ENCODE results near the gene SIRT6.
"Not testable (repeated sequence)": the region's sequence is repeated elsewhere in the genome, so short reads cannot be mapped to it uniquely, and the experiment has no call there.

Gene SIRT6

DNA sequence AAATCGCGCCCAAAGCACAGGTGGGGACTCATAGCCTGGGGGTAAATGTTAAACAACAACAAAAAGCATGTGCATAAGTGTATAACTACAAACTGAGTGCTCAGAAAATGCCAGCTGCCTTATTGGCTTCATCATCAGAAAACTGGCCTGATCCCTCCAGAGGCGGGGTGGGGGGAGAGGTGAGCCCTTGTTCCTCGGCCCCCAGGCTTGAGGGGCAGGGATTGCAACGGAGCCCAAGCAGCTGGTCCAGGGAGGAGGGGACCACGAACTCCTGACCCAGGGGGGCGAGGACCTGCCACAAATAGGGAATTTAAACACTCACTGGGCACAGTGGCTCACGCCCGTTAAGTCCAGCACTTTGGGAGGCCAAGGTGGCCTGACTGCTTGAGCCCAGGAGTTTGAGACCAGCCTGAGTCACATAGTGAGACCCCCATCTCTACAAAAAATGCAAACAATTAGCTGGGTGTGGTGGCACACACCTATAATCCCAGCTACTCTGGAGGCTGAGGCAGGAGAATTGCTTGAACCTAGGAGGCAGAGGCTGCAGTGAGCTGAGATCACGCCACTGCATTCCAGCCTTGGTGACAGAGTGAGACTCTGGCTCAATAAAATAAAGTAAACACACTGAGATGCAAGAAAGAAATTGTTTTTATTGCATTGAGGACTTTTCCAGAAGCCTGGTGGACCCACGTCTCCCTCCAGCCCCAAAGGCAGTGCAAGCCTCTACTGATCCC is 8.7 kb downstream of the SIRT6 start:
- DNase-seq, result no peak

DNA sequence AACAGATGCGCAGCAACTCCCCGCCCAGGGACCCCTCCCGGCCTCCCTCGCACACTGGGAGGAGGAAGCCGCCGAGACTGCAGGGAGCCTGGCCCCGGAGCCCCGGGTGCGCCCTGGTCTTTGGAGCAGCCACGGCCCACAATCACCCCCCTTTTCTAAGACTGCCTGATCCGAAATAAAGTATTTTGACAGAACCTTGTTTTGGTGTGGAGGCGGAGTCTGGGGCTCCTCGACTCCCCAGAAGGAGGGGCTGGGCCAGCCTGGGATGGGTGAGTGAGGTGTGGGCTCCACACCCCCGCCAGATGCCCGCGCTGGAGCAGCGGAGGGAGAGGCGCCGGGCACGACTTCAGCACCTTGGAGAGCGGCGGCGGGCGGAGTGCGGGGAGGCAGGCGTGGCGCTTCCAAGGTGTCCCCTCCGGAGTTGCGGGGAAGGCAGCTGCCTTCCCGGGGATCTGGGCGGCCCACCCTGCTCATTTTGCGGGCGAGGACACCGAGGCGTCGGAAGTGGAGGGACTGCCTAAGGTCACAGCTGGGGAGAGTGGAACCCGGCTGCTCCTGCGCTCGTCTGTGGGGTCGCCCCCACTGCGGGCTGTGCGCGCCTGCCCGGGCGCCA is 9.4 kb downstream of the SIRT6 start:
- no peak for DNase-seq

DNA sequence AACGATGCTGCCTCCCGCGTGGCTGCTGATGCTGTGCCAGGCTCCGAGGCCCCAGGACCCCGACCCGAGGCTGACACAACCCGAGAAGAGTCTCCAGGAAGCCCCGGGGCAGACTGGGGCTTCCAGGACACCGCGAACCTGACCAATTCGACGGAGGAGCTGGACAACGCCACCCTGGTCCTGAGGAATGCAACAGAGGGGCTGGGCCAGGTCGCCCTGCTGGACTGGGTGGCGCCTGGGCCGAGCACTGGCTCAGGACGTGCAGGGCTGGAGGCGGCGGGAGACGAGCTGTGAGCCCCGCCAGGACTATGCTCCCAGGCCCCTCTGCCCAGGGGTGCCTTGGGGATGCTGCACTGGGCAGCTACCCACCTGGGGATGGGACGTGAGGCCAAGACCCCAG is 10.7 kb downstream of the SIRT6 start:
- no peak for DNase-seq

DNA sequence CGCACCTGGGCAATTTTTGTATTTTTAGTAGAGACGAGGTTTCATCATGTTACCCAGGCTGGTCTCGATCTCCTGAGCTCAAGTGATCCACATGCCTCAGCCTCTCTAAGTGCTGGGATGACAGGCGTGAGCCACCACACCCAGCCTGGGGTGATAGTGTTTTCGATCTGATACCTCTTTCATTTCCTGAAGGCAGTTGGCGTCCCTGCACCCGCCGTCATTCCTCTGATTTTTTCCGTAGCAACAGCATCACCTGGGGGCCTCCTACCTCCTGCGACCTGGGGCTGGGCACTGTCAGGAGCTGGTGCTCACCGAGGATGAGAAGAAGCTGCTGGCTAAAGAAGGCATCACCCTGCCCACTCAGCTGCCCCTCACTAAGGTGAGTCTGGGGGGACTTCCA is 18.1 kb downstream of the SIRT6 start:
- no peak for DNase-seq

DNA sequence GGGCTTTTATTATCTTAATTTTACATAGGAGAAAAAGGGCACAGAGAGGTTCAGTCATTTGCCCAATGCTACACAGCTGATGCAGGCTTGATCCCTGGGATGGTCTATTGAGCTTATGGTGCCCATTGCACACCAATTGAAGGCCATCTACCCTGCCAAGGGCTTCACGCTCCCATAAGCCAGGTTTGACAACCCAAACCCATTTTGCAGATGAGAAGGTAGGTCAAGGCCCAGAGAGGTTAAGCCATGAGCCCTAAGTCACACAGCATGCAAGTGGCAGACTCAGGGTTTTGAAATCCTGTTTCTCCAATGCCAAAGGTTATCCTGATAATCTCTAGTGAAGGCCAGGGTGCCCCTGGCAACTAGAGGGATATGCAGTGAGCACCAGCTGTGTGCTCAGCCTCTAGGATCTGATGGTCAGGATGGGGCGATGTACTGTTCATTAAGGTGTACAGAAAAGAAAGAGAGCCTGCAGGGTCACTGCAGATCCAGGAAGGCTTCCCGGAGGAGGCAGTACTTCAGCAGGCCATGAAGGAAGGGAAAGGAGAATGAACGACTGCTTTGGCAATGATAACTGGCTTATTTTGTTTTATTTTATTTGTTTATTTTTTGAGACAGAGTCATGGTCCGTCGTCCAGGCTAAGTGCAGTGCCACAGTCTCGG is 20.8 kb downstream of the SIRT6 start:
- DNase-seq, result no peak

DNA sequence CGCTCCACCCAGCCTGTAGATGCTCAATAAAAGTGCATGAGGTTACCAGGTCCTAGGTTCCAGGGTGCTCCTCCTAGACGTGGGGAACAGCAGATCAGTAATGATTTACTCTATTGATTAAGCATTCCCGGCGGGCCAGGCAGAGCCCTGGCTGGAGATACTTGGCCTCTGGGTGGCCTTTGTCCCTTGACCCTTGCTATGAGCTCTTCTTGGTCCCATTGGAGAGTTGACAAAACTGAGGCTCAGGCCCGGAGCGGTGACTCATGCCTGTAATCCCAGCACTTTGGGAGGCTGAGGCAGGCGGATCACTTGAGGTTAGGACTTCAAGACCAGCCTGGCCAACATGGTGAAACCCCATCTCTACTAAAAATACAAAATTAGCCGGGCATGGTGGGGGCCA is 24.4 kb downstream of the SIRT6 start:
- DNase-seq, result not testable (repeated sequence)

- DNase-seq, result no peak
These were observed 25.2 kb downstream of the SIRT6 start for GRCh38 chr19:4157164-4157563.

GRCh38 chr19:4154571-4155312 is 27.6 kb downstream of the SIRT6 start:
- no peak for DNase-seq

- no peak for DNase-seq
These were observed 29.9 kb downstream of the SIRT6 start for GRCh38 chr19:4152241-4152998.

DNA sequence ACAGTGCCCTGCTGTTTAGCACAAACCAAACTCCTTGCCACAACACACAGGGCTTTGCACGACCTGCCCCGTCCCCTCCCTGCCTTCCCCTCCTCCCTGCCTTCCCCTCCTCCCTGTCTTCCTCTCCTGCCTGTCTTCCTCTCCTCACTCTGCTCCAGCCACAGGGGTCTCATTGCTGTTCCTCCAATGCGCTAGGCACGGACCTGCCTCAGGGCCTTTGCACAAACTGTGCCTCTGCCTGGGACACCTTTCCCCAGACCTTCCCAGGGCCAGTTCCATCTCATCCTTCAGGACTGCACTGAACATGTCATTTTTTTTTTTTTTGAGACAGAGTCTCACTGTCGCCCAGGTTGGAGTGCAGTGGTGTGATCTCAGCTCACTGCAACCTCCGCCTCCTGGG is 30.7 kb downstream of the SIRT6 start:
- DNase-seq, result no peak

DNA sequence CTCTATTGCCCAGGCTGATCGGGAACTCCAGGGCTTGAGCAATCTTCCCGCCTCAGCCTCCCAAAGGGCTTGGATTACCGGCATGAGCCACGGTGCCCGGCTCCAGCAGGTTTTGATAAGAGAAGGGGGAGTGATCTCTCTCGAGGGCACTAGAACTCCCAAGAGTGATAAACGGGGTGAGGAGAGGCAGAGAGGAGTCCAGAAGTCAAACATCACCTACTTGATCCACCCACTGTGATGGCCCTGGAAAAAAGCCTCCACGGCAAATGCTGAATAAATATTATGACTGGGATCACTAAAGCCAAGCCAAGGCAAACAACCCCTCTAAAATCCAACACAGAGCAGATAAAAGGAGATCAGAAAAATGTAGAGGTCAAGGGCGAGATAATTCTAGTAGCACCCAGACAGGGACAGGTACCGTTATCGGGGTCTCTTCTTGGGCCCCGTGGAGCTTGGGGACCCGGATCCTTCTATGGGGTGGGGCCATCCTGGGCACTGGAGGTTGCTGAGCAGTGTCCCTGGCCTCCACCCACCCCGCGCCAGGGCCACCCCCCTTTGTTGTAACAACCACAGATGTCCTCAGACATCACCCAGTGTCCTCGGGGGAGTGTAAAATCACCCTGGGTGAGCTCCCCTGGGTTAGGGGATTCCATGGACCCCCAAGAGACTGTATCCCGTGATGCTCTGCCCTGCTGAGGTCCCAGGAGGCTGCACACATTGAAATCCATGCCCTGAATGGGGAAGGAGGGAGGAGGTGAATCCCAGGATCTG is 32.7 kb downstream of the SIRT6 start:
- DNase-seq, result no peak

DNA sequence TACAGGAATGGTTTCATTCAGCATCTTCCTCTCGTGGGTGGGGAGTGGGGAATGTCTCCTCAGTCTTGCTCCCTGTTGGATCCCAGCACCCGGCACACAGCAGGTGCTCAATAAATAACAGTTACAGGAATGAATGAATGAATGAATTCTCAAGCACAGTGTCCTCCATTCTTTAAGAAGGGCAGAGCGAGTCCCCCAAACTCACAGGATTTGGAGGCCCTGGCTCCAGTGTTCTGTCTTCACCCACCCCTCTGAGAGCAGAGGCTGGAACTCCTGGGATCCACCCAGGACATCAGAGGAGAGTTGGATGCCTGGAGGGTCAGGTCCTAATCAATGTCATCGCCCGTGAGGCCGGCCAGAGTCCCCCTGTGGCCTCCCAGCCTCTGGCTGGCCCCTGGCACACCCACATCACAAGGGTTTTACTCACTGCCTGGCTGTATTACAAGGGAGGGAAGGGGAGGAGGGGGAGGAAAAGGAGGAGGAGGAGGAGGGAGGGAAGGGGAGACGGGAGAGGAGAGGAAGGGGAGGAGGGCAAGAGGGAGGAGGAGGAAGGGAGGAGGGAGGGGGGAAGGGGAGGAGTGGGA is 37.6 kb downstream of the SIRT6 start:
- no peak for DNase-seq

DNA sequence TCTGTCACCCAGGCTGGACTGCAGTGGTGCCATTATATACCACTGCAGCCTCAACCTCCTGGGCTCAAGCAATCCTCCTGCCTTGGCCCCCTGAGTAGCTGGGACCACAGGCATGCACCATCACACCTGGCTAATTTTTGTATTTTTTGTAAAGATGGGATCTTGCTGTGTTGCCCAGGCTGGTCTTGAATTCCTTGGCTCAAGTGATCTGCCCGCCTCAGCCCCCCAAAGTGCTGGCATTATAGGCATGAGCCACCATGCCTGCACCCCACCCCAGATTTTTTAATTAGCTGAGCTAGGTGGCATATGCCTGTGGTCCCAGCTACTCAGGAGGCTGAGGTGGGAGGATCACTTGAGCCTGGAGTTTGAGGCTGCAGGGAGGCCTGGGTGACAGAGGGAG is 39.4 kb downstream of the SIRT6 start:
- not testable (repeated sequence) for DNase-seq

GRCh38 chr19:4140237-4140711 is 42.1 kb downstream of the SIRT6 start:
- DNase-seq, result peak; percentile 20

DNA sequence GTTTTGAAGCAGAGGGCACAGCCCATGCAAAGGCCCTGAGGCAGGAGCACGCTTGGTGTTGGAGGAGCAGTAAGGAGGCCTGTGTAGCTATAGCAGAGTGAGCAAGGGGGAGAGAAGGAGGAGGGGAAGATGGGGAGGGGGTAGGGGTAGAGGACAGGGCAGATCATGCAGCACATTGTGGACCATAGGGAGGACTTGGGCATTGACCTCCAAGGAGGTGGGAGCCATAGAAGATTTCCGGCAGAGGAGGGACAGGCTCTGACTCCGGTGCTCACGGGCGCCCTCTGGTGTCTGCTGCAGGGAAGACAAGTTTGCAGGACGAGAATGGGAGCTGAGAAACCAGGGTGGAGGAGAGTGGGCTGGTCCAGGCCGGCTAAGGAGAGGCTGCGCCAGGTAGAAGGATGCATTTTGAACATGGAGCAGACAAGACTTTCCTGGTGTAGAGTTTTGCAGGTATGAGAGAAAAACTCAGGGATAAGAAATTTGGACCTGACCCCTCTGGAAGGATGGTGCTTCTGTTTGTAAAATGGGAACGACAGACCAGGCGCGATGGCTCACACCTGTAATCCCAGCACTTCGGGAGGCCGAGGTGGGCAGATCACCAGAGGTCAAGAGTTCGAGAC is 42.6 kb downstream of the SIRT6 start:
- DNase-seq, result no peak

DNA sequence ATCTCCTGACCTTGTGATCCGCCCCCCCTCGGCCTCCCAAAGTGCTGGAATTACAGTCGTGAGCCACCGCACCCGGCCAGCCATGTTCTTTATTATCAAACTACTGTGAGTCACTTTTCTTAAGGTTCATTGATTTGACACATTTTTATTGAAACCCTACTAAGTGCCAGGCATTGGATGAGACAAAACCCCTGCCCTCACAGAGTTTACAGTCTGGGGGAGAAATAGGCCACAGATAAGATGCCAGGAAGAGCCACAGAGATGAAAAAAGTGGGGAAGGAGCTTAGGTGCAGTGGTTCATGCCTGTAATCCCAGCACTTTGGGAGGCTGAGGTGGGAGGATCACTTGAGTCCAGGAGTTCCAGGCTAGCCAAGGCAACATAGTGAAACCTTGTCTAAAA is 43.9 kb downstream of the SIRT6 start:
- DNase-seq, result no peak

GRCh38 chr19:4136680-4137088 is 45.7 kb downstream of the SIRT6 start:
- no peak for DNase-seq

DNA sequence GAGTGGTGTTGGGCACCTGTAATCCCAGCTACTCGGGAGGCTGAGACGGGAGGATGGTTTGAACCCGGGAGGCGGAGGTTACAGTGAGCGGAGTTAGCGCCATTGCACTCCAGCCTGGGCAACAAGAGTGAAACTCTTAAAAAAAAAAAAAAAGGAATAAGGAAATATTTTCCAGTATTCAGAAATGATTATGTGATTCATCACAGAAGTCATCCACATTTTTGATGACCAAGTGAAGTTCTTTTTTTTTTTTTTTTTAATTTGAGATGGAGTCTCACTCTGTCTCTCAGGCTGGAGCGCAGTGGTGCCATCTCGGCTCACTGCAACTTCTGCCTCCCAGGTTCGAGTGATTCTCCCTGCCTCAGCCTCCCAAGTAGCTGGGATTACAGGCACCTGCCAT is 47.0 kb downstream of the SIRT6 start:
- DNase-seq, result not testable (repeated sequence)

DNA sequence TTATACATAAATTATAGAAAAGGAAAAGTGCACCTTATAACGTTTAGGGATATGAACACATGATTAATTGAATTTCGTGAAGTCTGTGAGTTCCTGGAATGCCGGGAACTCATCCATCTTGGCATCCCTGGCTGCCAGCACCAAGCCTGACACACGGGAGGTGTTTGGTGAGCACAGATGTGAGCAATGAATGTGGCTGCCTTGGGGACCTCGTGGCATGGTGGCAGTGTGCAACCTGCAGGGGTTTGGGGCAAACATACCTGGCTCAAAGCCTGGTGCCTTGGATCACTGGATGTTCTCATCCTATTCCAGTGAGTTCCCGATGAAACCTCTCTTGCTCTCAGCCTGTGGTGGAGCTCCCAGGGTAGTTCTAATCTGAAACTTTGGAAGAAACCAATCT is 48.0 kb downstream of the SIRT6 start:
- DNase-seq, result no peak

GRCh38 chr19:4130744-4131438 is 51.5 kb downstream of the SIRT6 start:
- no peak for DNase-seq
